GM12878 (cell line): ENCODE measurements around the gene BBS12.

Source experiments
- ATF3 ChIP-seq: IDR thresholded peaks from 2 replicates; pipeline ENCODE4 v1.6.1; 2011; ENCODE audit warnings: low read depth, mild to moderate bottlenecking, low read length, moderate library complexity, borderline replicate concordance; ENCODE audit errors: extremely low read depth
- BCL11A ChIP-seq: IDR thresholded peaks from 2 replicates; pipeline ENCODE4 v1.6.1; 2011; ENCODE audit warnings: low read depth, low read length
- CHD2 ChIP-seq: IDR thresholded peaks from 2 replicates; pipeline ENCODE4 v1.6.1; 2011; ENCODE audit warnings: low read depth, low read length, improper control_type of control experiment, borderline replicate concordance
- CTCF ChIP-seq, 3 experiments: IDR thresholded peaks in 2 of 3; conservative IDR thresholded peaks in 1 of 3; 2 replicates each; pipeline ENCODE4 v1.5.1; 2011; ENCODE audit warnings: low read depth in 3 of 3, low read length in 3 of 3, mild to moderate bottlenecking in 3 of 3, control low read depth in 2 of 3, moderate library complexity in 2 of 3, inconsistent platforms in 1 of 3, mixed read lengths in 1 of 3; ENCODE audit not compliant: control insufficient read depth in 2 of 3, insufficient read depth in 1 of 3; ENCODE audit errors: extremely low read depth in 1 of 3
- ELK1 ChIP-seq: IDR thresholded peaks from 2 replicates; pipeline ENCODE4 v1.6.1; 2012; ENCODE audit warnings: low read depth, low read length, improper control_type of control experiment
- ETV6 ChIP-seq, 2 experiments: fragments of 450-650 bp in 1 of 2; IDR thresholded peaks in 1 of 2; conservative IDR thresholded peaks in 1 of 2; 2 replicates each; pipeline ENCODE4 v1.6.1; 2014; ENCODE audit warnings: antibody characterized with exemption in 1 of 2, borderline replicate concordance in 1 of 2, low read depth in 1 of 2, mild to moderate bottlenecking in 1 of 2, moderate library complexity in 1 of 2
- IRF5 ChIP-seq: fragments of 450-650 bp; IDR thresholded peaks from 2 replicates; pipeline ENCODE4 v1.6.1; 2017; ENCODE audit warnings: borderline replicate concordance
- JUNB ChIP-seq: IDR thresholded peaks from 2 replicates; pipeline ENCODE4 v1.6.1; 2016; ENCODE audit warnings: antibody characterized with exemption, mild to moderate bottlenecking
- POLR2A ChIP-seq: IDR thresholded peaks from 2 replicates; pipeline ENCODE4 v1.6.1; 2011; ENCODE audit warnings: low read depth, mild to moderate bottlenecking, low read length
- RAD21 ChIP-seq: IDR thresholded peaks from 2 replicates; pipeline ENCODE4 v1.6.1; 2011; ENCODE audit warnings: mild to moderate bottlenecking, low read depth, low read length, moderate library complexity; ENCODE audit not compliant: insufficient read depth
- RCOR1 ChIP-seq: conservative IDR thresholded peaks from 2 replicates; pipeline ENCODE4 v1.6.1; 2012; ENCODE audit warnings: low read depth, low read length, improper control_type of control experiment
- RELA ChIP-seq: fragments of 450-650 bp; IDR thresholded peaks from 2 replicates; pipeline ENCODE4 v1.8.0; 2014; ENCODE audit warnings: borderline replicate concordance; ENCODE audit not compliant: partially characterized antibody
- SREBF2 ChIP-seq: IDR thresholded peaks from 2 replicates; pipeline ENCODE4 v1.6.1; 2012; ENCODE audit warnings: mild to moderate bottlenecking, low read length

GRCh38 chr4:122688529-122689140, 43.9 kb upstream of the BBS12 start:
- TF ChIP-seq CTCF (IDR thresholded peaks at IDR 0.05 in 2 of 3, conservative IDR thresholded peaks at IDR 0.05 in 1 of 3; ENCODE audit: control insufficient read depth in 2 of 3, extremely low read depth in 1 of 3, insufficient read depth in 1 of 3, low read depth in 3 of 3, low read length in 3 of 3) (no peak), RCOR1 (no peak), JUNB (no peak), ETV6 (conservative IDR thresholded peaks at IDR 0.05 in 1 of 2, IDR thresholded peaks at IDR 0.05 in 1 of 2; ENCODE audit: borderline replicate concordance in 1 of 2, low read depth in 1 of 2) (no peak), POLR2A (no peak), ATF3 (no peak), RAD21 (no peak), BCL11A (no peak), CHD2 (no peak), IRF5 (no peak), SREBF2 (no peak), RELA (no peak), ELK1 (no peak)
